Vagina (tissue), 2 donors: Measurements from ENCODE around the gene GAREM1. TPM values are rescaled to one million over a fixed set of nuclear protein-coding genes. Genes with fewer than 3 reads are reported as not detected.
A peak's percentile ranks its signal among the peaks of the same experiment; 100 is the strongest.

Experiments used
- DNase-seq, 2 donors: peaks; one replicate each; pipeline ENCODE4 v3.0.0-alpha.2; 2017; ENCODE audit errors: extremely low spot score in 2 of 2
- H3K27ac ChIP-seq: fragments of 200-600 bp; sonication (generic); one replicate; pipeline ENCODE4 v1.5.1; 2019
- H3K27me3 ChIP-seq: fragments of 200-600 bp; sonication (generic); one replicate; pipeline ENCODE4 v1.5.1; 2019
- H3K36me3 ChIP-seq, 2 donors: fragments of 200-600 bp; sonication (generic); one replicate each; pipeline ENCODE4 v1.5.1; 2017 to 2019
- H3K4me1 ChIP-seq: fragments of 200-600 bp; sonication (generic); one replicate; pipeline ENCODE4 v1.5.1; 2019
- H3K4me3 ChIP-seq, 2 donors: fragments of 200-600 bp; sonication (generic); 1 replicate in 1 of 2; 2 replicates in 1 of 2; pipeline ENCODE4 v1.5.1; 2016 to 2019
- H3K9me3 ChIP-seq: fragments of 200-600 bp; sonication (generic); one replicate; pipeline ENCODE4 v1.5.1; 2019
- POLR2A ChIP-seq, 2 donors: fragments of 450-650 bp; IDR thresholded peaks; one replicate each; pipeline ENCODE4 v1.6.1; 2017; ENCODE audit warnings: antibody characterized with exemption in 2 of 2, mild to moderate bottlenecking in 2 of 2, moderate library complexity in 2 of 2
- POLR2AphosphoS5 ChIP-seq, 2 donors: sonication (generic); formaldehyde crosslinking; IDR thresholded peaks; one replicate each; pipeline ENCODE4 v1.9.0; 2017; ENCODE audit warnings: antibody characterized with exemption in 2 of 2, mild to moderate bottlenecking in 2 of 2, low read depth in 1 of 2; ENCODE audit not compliant: insufficient read depth in 1 of 2
- intact Hi-C: fragments of 100-400 bp; cut with DNase I; formaldehyde crosslinking; loops from one replicate; pipeline ENCODE4 v1.15.1; 2023
- total RNA-seq: library from RNA; depleted of rRNA; stranded (reverse); fragments of >200 nt; gene quantifications from one replicate; pipeline ENCODE4 v1.2.3, GENCODE V29; 2016
- TF ChIP-seq, protein P1 (sequence below), 3 experiments: fragments of 450-650 bp in 2 of 3; fragments of 200-600 bp in 1 of 3; sonication (generic) in 1 of 3; IDR thresholded peaks; one replicate each; pipeline ENCODE4 v1.5.1; 2017 to 2019; ENCODE audit warnings: antibody characterized with exemption in 3 of 3, mild to moderate bottlenecking in 2 of 3, moderate library complexity in 2 of 3

The GAREM1 gene
- total RNA-seq, 1 donor from 2014 or later = 15.7 TPM

DNA sequence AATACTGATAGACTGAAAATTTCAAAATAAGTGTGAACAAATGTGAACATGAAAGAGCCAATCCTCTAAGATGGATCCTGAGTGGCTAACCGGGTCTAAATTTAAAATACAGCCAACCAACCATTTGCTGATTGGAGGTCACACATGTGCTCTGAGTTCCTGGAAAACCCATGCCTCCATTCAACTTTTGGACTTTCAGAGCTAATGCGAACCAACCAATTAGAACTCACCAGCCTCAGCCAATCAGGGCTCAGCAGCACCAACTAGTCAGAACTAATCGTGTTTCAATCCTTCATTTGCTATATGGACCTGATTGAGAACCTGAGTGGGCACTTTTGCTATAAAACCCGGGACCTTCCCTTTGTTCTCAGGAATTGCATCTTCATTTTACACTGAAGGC is 169.3 kb downstream of the GAREM1 start:
- H3K4me3 ChIP-seq = no peak overlapping the region
- H3K9me3 ChIP-seq = no peaks in the 10 kb centered on the region
- H3K36me3 ChIP-seq = no peaks in the 10 kb centered on the region
- intact Hi-C loops = no loop called here
- peaks cover 29% of the 10 kb centered on the region for H3K4me1 ChIP-seq
- peak overlapping the region; percentile 55 for H3K27ac ChIP-seq
- no peaks in the 10 kb centered on the region for H3K27me3 ChIP-seq
- TF ChIP-seq POLR2A (IDR thresholded peaks at IDR 0.05) (no peak), POLR2AphosphoS5 (IDR thresholded peaks at IDR 0.05; ENCODE audit: insufficient read depth in 1 of 2, low read depth in 1 of 2) (no peak)
- TF ChIP-seq, protein P1, sequence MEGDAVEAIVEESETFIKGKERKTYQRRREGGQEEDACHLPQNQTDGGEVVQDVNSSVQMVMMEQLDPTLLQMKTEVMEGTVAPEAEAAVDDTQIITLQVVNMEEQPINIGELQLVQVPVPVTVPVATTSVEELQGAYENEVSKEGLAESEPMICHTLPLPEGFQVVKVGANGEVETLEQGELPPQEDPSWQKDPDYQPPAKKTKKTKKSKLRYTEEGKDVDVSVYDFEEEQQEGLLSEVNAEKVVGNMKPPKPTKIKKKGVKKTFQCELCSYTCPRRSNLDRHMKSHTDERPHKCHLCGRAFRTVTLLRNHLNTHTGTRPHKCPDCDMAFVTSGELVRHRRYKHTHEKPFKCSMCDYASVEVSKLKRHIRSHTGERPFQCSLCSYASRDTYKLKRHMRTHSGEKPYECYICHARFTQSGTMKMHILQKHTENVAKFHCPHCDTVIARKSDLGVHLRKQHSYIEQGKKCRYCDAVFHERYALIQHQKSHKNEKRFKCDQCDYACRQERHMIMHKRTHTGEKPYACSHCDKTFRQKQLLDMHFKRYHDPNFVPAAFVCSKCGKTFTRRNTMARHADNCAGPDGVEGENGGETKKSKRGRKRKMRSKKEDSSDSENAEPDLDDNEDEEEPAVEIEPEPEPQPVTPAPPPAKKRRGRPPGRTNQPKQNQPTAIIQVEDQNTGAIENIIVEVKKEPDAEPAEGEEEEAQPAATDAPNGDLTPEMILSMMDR (IDR thresholded peaks at IDR 0.05) = no peak
- no peak for DNase-seq

DNA sequence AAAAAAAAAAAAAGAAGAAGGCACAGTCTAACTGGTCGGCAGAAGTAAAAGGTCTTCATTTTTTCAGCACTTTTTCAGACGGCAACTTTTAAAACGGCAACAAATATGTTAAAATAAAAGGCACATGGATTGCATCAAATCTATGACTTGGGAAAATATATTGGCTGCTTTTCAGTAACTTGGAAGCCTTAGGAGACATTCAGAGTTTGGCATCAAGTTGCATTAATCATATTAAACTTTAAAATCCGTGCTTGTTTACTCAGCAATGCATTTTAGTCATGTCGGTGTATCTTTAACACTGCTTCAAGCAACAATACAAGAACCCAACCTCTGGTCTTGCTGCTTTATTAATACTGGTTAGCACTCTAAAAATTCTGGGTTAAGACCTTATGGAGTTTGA is 169.8 kb downstream of the GAREM1 start:
- no peaks in the 10 kb centered on the region for H3K9me3 ChIP-seq
- no peak overlapping the region for H3K4me3 ChIP-seq
- TF ChIP-seq POLR2A (IDR thresholded peaks at IDR 0.05) (no peak), POLR2AphosphoS5 (IDR thresholded peaks at IDR 0.05; ENCODE audit: insufficient read depth in 1 of 2, low read depth in 1 of 2) (peak in 1 of 2 donors; percentile 25)
- TF ChIP-seq, protein P1 (IDR thresholded peaks at IDR 0.05) = no peak
- H3K36me3 ChIP-seq = no peaks in the 10 kb centered on the region
- H3K4me1 ChIP-seq = peaks cover 29% of the 10 kb centered on the region
- no peaks in the 10 kb centered on the region for H3K27me3 ChIP-seq
- peak overlapping the region; percentile 55 for H3K27ac ChIP-seq
- intact Hi-C loops = no loop called here
- no peak for DNase-seq

DNA sequence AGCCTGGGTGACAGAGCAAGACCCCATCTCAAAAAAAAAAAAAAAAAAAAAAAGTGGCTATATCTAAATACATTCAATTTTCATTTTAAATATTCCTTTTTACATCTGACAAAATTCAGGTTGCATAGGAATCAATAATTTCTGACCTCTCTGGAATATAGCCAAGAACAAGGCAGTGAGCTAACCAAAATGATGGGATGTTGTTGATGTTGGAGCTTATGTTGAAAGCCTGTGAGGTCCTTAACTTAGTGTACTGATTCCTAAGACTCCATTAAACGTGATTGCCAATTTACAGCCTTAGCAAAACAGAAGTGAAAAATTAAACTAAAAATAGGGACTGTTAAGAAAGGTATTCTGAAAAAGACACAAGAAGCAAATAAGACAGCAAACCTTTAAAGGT is 171.2 kb downstream of the GAREM1 start:
- no peak overlapping the region for H3K4me3 ChIP-seq
- TF ChIP-seq POLR2AphosphoS5 (IDR thresholded peaks at IDR 0.05; ENCODE audit: insufficient read depth in 1 of 2, low read depth in 1 of 2) (no peak), POLR2A (IDR thresholded peaks at IDR 0.05) (no peak)
- TF ChIP-seq, protein P1 (IDR thresholded peaks at IDR 0.05) = no peak
- H3K36me3 ChIP-seq = no peaks in the 10 kb centered on the region
- H3K27ac ChIP-seq = no peak overlapping the region
- peaks cover 29% of the 10 kb centered on the region for H3K4me1 ChIP-seq
- no peak for DNase-seq
- H3K9me3 ChIP-seq = no peaks in the 10 kb centered on the region
- no peaks in the 10 kb centered on the region for H3K27me3 ChIP-seq
- intact Hi-C loops = loop anchor here (10.0 kb wide), 1 partner anchor 175 kb away; the partner anchor contains the start of gene GAREM1

- H3K9me3 ChIP-seq = no peaks in the 10 kb centered on the region
- H3K27me3 ChIP-seq = no peaks in the 10 kb centered on the region
- H3K36me3 ChIP-seq = no peaks in the 10 kb centered on the region
- peaks cover 36% of the 10 kb centered on the region for H3K4me1 ChIP-seq
- DNase-seq = no peak
- no peak overlapping the region for H3K4me3 ChIP-seq
- TF ChIP-seq POLR2A (IDR thresholded peaks at IDR 0.05) (no peak), POLR2AphosphoS5 (IDR thresholded peaks at IDR 0.05; ENCODE audit: insufficient read depth in 1 of 2, low read depth in 1 of 2) (no peak)
- TF ChIP-seq, protein P1 (IDR thresholded peaks at IDR 0.05) = no peak
- intact Hi-C loops = loop anchor here (10.0 kb wide), 1 partner anchor 177 kb away; the partner anchor contains the start of gene GAREM1
- no peak overlapping the region for H3K27ac ChIP-seq
These were observed 172.5 kb downstream of the GAREM1 start for GRCh38 chr18:32298171-32298667.

- Histone ChIP-seq H3K27me3 (no peaks in the 10 kb centered on the region), H3K36me3 (no peaks in the 10 kb centered on the region), H3K9me3 (no peaks in the 10 kb centered on the region), H3K27ac (no peak overlapping the region), H3K4me1 (peaks cover 34% of the 10 kb centered on the region), H3K4me3 (no peak overlapping the region)
- intact Hi-C loops = loop anchor here (10.0 kb wide), 1 partner anchor 177 kb away; the partner anchor contains the start of gene GAREM1
- DNase-seq = no peak
- TF ChIP-seq, protein P1 (IDR thresholded peaks at IDR 0.05) = no peak
- no peak for TF ChIP-seq POLR2A (IDR thresholded peaks at IDR 0.05)
- no peak for TF ChIP-seq POLR2AphosphoS5 (IDR thresholded peaks at IDR 0.05; ENCODE audit: insufficient read depth in 1 of 2, low read depth in 1 of 2)
These were observed 173.0 kb downstream of the GAREM1 start for GRCh38 chr18:32297579-32298170.
